ENCODE data around the gene NEIL3.

Gene NEIL3

DNA sequence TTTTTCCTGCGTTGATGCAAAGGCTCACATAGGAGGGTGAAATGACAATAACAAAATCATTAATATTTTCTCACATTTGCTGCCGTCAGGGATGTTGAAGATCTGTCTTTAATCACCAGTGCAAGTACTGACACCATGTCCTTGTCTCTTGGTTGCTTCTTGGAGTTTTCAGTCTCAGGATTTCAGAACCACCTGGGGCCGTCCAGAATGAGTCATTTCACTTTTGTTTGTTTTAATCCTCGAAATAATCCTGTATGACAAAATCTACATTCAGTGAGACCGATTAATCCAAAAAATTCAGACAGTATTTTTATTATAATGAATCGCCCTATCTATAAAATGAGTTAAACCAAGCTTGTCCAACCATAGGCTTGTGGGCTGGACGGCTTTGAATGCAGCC is 47.2 kb downstream of the NEIL3 start:
- DNase-seq (ENCODE audit: low read depth in 3 of 3, low spot score in 1 of 3) = no peak

- DNase-seq (ENCODE audit: low read depth in 3 of 3, low spot score in 1 of 3) = no peak
Measured at GRCh38 chr4:177367336-177367735, 57.7 kb downstream of the NEIL3 start.

DNA sequence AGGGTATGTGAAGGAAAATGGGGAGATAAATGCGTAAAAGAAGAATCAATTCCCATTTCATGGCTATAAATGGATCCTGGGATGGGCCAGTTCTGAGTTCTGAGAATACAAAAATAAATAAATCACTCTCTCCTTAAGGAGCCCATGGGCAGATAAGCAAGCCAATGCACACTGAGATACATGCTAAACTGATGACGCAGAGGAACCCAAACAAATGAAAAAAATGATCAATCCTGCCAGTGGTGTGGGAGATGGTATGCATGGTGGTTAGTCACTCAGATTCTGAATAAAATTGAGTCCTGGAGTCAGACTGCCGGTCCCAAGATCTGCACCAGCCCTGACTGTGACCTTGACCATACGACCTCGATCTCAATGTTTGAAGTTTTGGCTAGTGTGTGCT is 59.7 kb downstream of the NEIL3 start:
- no peak for DNase-seq (ENCODE audit: low read depth in 3 of 3, low spot score in 1 of 3)

DNA sequence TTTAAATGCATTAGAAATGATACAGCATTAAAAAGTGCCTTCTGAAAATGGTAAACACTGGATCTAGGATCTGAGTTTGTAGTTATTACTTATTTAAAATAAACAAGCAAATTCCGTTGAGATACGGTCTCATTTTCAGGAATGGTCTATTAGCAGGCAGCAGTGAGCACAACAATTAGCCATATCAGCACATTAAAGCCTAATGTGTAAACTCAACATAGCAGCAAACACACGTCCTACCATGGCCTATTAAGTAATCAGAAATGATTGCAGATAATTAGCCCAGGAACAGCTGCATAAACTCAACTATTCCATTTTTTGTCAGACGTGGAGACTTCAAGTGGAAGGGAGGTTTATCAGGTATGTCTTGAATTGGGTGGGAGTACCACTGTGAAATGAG is 61.8 kb downstream of the NEIL3 start:
- no peak for DNase-seq (ENCODE audit: low read depth in 3 of 3, low spot score in 1 of 3)

DNA sequence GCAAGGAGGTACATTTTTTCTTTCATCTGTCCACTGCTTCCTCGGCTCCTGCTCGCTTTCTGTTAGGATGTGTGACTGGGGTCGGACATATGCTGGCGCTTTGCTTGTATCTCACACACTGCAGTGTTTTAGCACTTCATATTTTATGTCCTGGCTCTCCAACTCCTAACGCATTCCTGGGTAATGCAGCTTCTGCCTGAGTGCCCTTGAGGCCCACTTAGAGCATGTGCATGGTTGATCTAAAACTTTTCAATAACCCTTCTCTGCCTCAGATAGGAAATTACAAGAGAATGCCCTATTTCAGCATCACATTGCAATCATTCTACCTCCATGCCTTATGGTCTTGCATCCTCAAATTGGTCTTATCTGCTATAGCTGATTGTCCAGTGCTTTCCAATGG is 65.3 kb downstream of the NEIL3 start:
- no peak for DNase-seq (ENCODE audit: low read depth in 3 of 3, low spot score in 1 of 3)

- DNase-seq (ENCODE audit: low read depth in 3 of 3, low spot score in 1 of 3) = no peak
Measured at GRCh38 chr4:177375372-177375771, 65.7 kb downstream of the NEIL3 start.

DNA sequence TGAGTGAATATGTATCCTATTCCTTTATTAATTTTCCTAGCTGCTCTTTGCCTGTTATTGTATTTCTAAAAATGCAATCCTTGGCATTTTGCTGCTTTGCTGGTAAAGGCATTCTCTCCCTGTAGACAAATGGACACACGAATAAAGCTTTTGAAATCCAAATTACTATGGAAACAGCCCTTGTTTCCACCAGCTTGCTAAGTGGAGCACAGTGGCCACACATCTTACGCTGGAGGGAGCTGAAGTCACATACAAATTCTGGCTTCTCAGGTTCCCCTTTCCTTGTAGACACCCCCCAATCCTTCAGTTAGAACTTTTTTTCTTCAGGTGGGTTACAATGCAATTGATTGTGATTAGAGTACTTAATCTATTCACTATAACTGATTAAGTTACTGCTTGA is 66.3 kb downstream of the NEIL3 start:
- no peak for DNase-seq (ENCODE audit: low read depth in 3 of 3, low spot score in 1 of 3)

DNA sequence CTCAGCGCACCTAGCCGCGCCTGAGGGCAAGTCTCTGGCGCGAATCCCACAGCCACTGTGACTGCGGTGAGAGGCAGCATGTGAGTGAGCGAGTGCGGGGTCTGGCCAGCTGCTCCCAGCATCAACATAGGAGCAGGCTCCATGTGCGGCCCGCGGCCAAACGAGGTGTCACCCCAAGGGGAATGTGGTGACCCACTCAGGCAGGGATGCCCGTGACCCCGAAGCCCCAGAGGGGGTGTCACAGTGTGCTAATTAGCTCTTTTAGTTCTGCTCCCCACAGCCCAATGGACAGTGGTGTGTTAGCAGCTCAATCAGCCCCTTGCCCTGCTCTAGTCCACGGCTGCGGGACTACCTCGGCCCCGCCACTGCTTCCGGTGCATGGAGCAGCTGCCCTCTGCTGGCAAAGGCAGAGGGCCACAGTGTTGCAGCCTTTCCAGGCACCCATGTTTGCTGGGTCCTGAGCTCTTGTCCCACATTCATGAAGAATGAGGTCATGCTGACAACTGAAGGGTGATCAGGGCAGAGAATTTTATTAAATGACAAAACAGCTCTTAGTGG is 71.1 kb downstream of the NEIL3 start:
- no peak for DNase-seq (ENCODE audit: low read depth in 3 of 3, low spot score in 1 of 3)

GRCh38 chr4:177381762-177382310 is 72.2 kb downstream of the NEIL3 start:
- no peak for DNase-seq (ENCODE audit: low read depth in 3 of 3, low spot score in 1 of 3)

- DNase-seq (ENCODE audit: low read depth in 3 of 3, low spot score in 1 of 3) = no peak
Measured at GRCh38 chr4:177384856-177385397, 75.3 kb downstream of the NEIL3 start.

GRCh38 chr4:177385576-177386277 is 76.1 kb downstream of the NEIL3 start:
- DNase-seq (ENCODE audit: low read depth in 3 of 3, low spot score in 1 of 3) = no peak

DNA sequence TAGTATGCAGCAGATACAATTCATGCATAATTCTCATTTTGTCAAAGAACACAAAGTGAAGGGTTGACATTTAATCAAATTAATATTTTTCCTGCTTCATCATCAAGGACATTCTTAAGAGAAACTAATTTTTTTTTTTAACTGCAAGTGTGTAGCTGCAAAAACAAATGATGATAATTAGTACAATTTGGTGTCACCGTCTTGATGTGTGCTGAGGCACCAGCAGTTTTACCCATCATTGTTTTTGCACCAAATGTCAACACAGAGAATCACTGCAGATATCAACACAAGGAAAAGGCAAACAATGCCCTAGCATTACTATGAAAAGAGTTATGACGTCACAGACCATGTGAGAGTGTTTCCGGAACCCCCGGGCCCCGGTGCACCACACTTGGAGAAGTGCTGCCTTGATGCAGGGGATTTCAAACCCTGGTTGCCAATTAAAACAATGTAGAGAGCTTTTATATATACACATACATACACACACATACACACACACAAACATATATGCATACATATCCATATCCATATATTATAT is 76.7 kb downstream of the NEIL3 start:
- DNase-seq (ENCODE audit: low read depth in 3 of 3, low spot score in 1 of 3) = no peak

GRCh38 chr4:177391287-177391686 is 81.6 kb downstream of the NEIL3 start:
- no peak for DNase-seq (ENCODE audit: low read depth in 3 of 3, low spot score in 1 of 3)

- no peak for DNase-seq (ENCODE audit: low read depth in 3 of 3, low spot score in 1 of 3)
Measured at GRCh38 chr4:177391953-177392352, 82.3 kb downstream of the NEIL3 start.

GRCh38 chr4:177393236-177393635 is 83.6 kb downstream of the NEIL3 start:
- DNase-seq (ENCODE audit: low read depth in 3 of 3, low spot score in 1 of 3) = no peak

DNA sequence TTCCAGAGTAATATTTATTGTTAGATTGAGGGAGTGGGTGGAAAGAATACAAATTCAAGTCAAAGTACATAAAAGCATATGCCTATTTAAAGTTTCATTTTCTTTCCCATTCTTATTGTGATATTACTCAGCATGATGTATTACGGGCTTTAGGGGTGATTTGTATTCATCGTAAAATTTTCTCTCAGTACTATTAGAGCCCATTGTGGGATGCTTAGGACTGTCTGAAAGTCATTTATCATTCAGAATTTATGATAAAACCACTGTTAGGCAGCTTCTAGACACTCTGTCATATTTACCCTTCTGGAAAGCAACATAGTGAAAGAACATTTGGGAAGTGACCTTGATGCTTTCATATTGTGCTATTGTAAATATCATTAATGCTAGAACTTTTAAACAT is 86.7 kb downstream of the NEIL3 start:
- DNase-seq (ENCODE audit: low read depth in 3 of 3, low spot score in 1 of 3) = no peak

GRCh38 chr4:177400030-177400429 is 90.4 kb downstream of the NEIL3 start:
- DNase-seq (ENCODE audit: low read depth in 3 of 3, low spot score in 1 of 3) = no peak

GRCh38 chr4:177401658-177402273 is 92.1 kb downstream of the NEIL3 start:
- no peak for DNase-seq (ENCODE audit: low read depth in 3 of 3, low spot score in 1 of 3)

GRCh38 chr4:177403746-177404145 is 94.1 kb downstream of the NEIL3 start:
- no peak for DNase-seq (ENCODE audit: low read depth in 3 of 3, low spot score in 1 of 3)

GRCh38 chr4:177404342-177404741 is 94.7 kb downstream of the NEIL3 start:
- no peak for DNase-seq (ENCODE audit: low read depth in 3 of 3, low spot score in 1 of 3)

GRCh38 chr4:177404986-177405385 is 95.3 kb downstream of the NEIL3 start:
- no peak for DNase-seq (ENCODE audit: low read depth in 3 of 3, low spot score in 1 of 3)

GRCh38 chr4:177405508-177405907 is 95.8 kb downstream of the NEIL3 start:
- no peak for DNase-seq (ENCODE audit: low read depth in 3 of 3, low spot score in 1 of 3)

Measured in stimulated activated CD4-positive, alpha-beta T cell treated with anti-CD3 and anti-CD28 coated beads, TNF-alpha, amount 100 ng/mL, for 1 hour (primary cell).